Natural killer cell (primary cell): ENCODE data around the gene EFS. TPM values are rescaled to one million over a fixed set of nuclear protein-coding genes. Genes with fewer than 3 reads are reported as not detected.
"Not testable (repeated sequence)": the region's sequence is repeated elsewhere in the genome, so short reads cannot be mapped to it uniquely, and the experiment has no call there.

Experiments used
- ATAC-seq, 3 donors: fragments of 150-1000 bp in 2 of 3; fragments of 200-7000 bp in 1 of 3; cut with Tn5 transposase; 1 replicate in 1 of 3; 2 replicates in 2 of 3; pipeline ENCODE4 v1.10.0; 2021; ENCODE audit warnings: mild to moderate bottlenecking in 2 of 3, moderate library complexity in 2 of 3
- DNase-seq, 2 donors: peaks; one replicate each; pipeline versions ENCODE4 v3.0.0 to v3.0.0-alpha.2; 2013 to 2021; ENCODE audit warnings: mixed read lengths in 1 of 2
- H3K27ac ChIP-seq: one replicate; pipeline ENCODE4 v1.5.1; 2013; ENCODE audit warnings: mild to moderate bottlenecking, low read length
- H3K27me3 ChIP-seq: one replicate; pipeline ENCODE4 v1.6.1; 2013; ENCODE audit warnings: low read length; ENCODE audit not compliant: control insufficient read depth, insufficient read depth
- H3K36me3 ChIP-seq: one replicate; pipeline ENCODE4 v1.6.1; 2013; ENCODE audit warnings: low read length; ENCODE audit not compliant: control insufficient read depth, insufficient read depth
- H3K4me1 ChIP-seq: one replicate; pipeline ENCODE4 v1.6.1; 2013; ENCODE audit warnings: low read length; ENCODE audit not compliant: control insufficient read depth, insufficient read depth
- H3K4me3 ChIP-seq: one replicate; pipeline ENCODE4 v1.5.1; 2013; ENCODE audit warnings: low read length
- H3K9me3 ChIP-seq: one replicate; pipeline ENCODE4 v1.6.1; 2013; ENCODE audit warnings: low read length; ENCODE audit not compliant: control insufficient read depth, insufficient read depth
- H3K27ac Mint-ChIP-seq, 2 donors: one replicate each; pipeline ENCODE4 v1.8.0; 2022; ENCODE audit warnings: mild to moderate bottlenecking in 2 of 2, mixed read lengths in 2 of 2, moderate library complexity in 1 of 2
- H3K27me3 Mint-ChIP-seq, 2 donors: one replicate each; pipeline ENCODE4 v1.8.0; 2022; ENCODE audit warnings: low read depth in 2 of 2, mixed read lengths in 2 of 2
- H3K36me3 Mint-ChIP-seq: one replicate; pipeline ENCODE4 v1.8.0; 2022; ENCODE audit warnings: mixed read lengths
- H3K4me1 Mint-ChIP-seq, 2 donors: one replicate each; pipeline ENCODE4 v1.8.0; 2022; ENCODE audit warnings: mixed read lengths in 2 of 2
- H3K4me3 Mint-ChIP-seq: one replicate; pipeline ENCODE4 v1.8.0; 2022; ENCODE audit warnings: mild to moderate bottlenecking, moderate library complexity, mixed read lengths
- H3K9me3 Mint-ChIP-seq, 2 donors: one replicate each; pipeline ENCODE4 v1.8.0; 2022; ENCODE audit warnings: mixed read lengths in 2 of 2
- CTCF ChIP-seq: fragments of 200-600 bp; IDR thresholded peaks from one replicate; pipeline ENCODE4 v1.8.0; 2022; ENCODE audit warnings: antibody characterized with exemption
- WGBS: methylation state at CpG from one replicate; pipeline ENCODE4 v1.1.7; 2013; ENCODE audit warnings: missing lambda C conversion rate; ENCODE audit not compliant: insufficient coverage; 5-methylcytosine and 5-hydroxymethylcytosine counted together
- intact Hi-C: fragments of 100-400 bp; cut with micrococcal nuclease; formaldehyde crosslinking; loops from one replicate; pipeline ENCODE4 v1.14.2; 2022
- total RNA-seq, 4 donors: library from RNA; stranded (reverse); fragments of 120-200 nt in 1 of 4; gene quantifications; one replicate each; pipeline versions ENCODE4 v1.2.3 to v1.2.4, GENCODE V29; 2013 to 2022

EFS gene
- total RNA-seq, 3 donors from 2014 or later (not counting 1 experiment from before 2014, with no cell fraction given) = not detected

- no peak overlapping the region for H3K27ac Mint-ChIP-seq
- no peaks in the 10 kb centered on the region for H3K36me3 Mint-ChIP-seq
- 90% methylated on average over 5 of the region's 5 CpGs for WGBS
Measured at GRCh38 chr14:23335623-23336022, 29.3 kb downstream of the EFS start.

GRCh38 chr14:23327947-23328744 is 36.8 kb downstream of the EFS start:
- Mint-ChIP-seq H3K27me3 (no peaks in the 10 kb centered on the region), H3K4me3 (no peak overlapping the region), H3K9me3 (no peaks in the 10 kb centered on the region), H3K36me3 (no peaks in the 10 kb centered on the region), H3K27ac (no peak overlapping the region), H3K4me1 (peaks cover 3 to 4% of the 10 kb centered on the region in 2 donors)
- Histone ChIP-seq H3K4me3 (no peak overlapping the region), H3K27ac (no peak overlapping the region), H3K36me3 (peaks cover 25% of the 10 kb centered on the region), H3K4me1 (peaks cover under 1% of the 10 kb centered on the region), H3K27me3 (no peaks in the 10 kb centered on the region), H3K9me3 (no peaks in the 10 kb centered on the region)
- TF ChIP-seq CTCF = peak; percentile 92
- DNase-seq (peak in 1 of 2 donors; percentile 86), ATAC-seq (peak; percentile 73 to 92 (median 86))
- intact Hi-C loops = loop anchor here (5.0 to 10.0 kb wide), 2 partner anchors 63 to 234 kb away; no protein-coding TSS in a partner anchor
- 60% methylated on average over 3 of the region's 4 CpGs for WGBS

More at GRCh38 chr14:23335623-23336022, 29.3 kb downstream of the EFS start:
- ATAC-seq = no peak
- H3K4me3 Mint-ChIP-seq = no peak overlapping the region
- no peaks in the 10 kb centered on the region for H3K4me1 Mint-ChIP-seq
- no peaks in the 10 kb centered on the region for H3K9me3 Mint-ChIP-seq
- Histone ChIP-seq H3K36me3 (no peaks in the 10 kb centered on the region), H3K27ac (no peak overlapping the region), H3K9me3 (no peaks in the 10 kb centered on the region), H3K27me3 (no peaks in the 10 kb centered on the region), H3K4me3 (no peak overlapping the region), H3K4me1 (no peaks in the 10 kb centered on the region)
- no peak for TF ChIP-seq CTCF
- peaks cover 13 to 40% of the 10 kb centered on the region in 2 donors for H3K27me3 Mint-ChIP-seq
- intact Hi-C loops = no loop called here
- DNase-seq = no peak

GRCh38 chr14:23326491-23327332 is 38.3 kb downstream of the EFS start:
- Mint-ChIP-seq H3K27ac (peak overlapping the region in 1 of 2 donors; percentile 15), H3K27me3 (no peaks in the 10 kb centered on the region), H3K4me3 (no peak overlapping the region), H3K4me1 (peaks cover 16 to 17% of the 10 kb centered on the region in 2 donors), H3K9me3 (no peaks in the 10 kb centered on the region), H3K36me3 (no peaks in the 10 kb centered on the region)
- intact Hi-C loops = loop anchor here (5.0 to 10.0 kb wide), 2 partner anchors 62 to 236 kb away; no protein-coding TSS in a partner anchor
- H3K27me3 ChIP-seq = no peaks in the 10 kb centered on the region
- ATAC-seq = no peak
- 89% methylated on average over 13 of the region's 13 CpGs for WGBS
- peaks cover 28% of the 10 kb centered on the region for H3K36me3 ChIP-seq
- TF ChIP-seq CTCF = no peak
- H3K4me1 ChIP-seq = peaks cover 14% of the 10 kb centered on the region
- H3K4me3 ChIP-seq = no peak overlapping the region
- H3K9me3 ChIP-seq = no peaks in the 10 kb centered on the region
- no peak for DNase-seq
- no peak overlapping the region for H3K27ac ChIP-seq

GRCh38 chr14:23325746-23326145 is 39.2 kb downstream of the EFS start:
- WGBS = no CpG with 5 or more reads among the region's 5 CpGs
- ATAC-seq, H3K27me3 Mint-ChIP-seq, DNase-seq, H3K27me3 ChIP-seq, H3K9me3 Mint-ChIP-seq, H3K4me3 ChIP-seq, H3K36me3 Mint-ChIP-seq, H3K9me3 ChIP-seq, H3K4me3 Mint-ChIP-seq, H3K27ac ChIP-seq: not testable (repeated sequence)
- intact Hi-C loops = loop anchor here (5.0 to 10.0 kb wide), 2 partner anchors 61 to 237 kb away; no protein-coding TSS in a partner anchor
- peaks cover 15% of the 10 kb centered on the region for H3K4me1 ChIP-seq
- H3K4me1 Mint-ChIP-seq = peaks cover 16 to 21% of the 10 kb centered on the region in 2 donors
- H3K36me3 ChIP-seq = peaks cover 28% of the 10 kb centered on the region
- peak overlapping the region in 1 of 2 donors; percentile 15 for H3K27ac Mint-ChIP-seq
